Type B pancreatic cell (in vitro differentiated cells): ENCODE measurements around the gene ITGA1. TPM values are rescaled to one million over a fixed set of nuclear protein-coding genes. Genes with fewer than 3 reads are reported as not detected.

Experiments used
- DNase-seq: peaks from one replicate; pipeline ENCODE4 v3.0.0; 2021; ENCODE audit warnings: mixed read lengths; ENCODE audit not compliant: unreplicated experiment; ENCODE audit errors: extremely low spot score
- H3K27ac Mint-ChIP-seq: 2 replicates; pipeline ENCODE4 v1.8.0; 2021; ENCODE audit warnings: mild to moderate bottlenecking, mixed read lengths
- H3K27me3 Mint-ChIP-seq: 2 replicates; pipeline ENCODE4 v1.8.0; 2021; ENCODE audit warnings: mixed read lengths
- H3K36me3 Mint-ChIP-seq: 2 replicates; pipeline ENCODE4 v1.8.0; 2021; ENCODE audit warnings: mixed read lengths
- H3K4me1 Mint-ChIP-seq: one replicate; pipeline ENCODE4 v1.8.0; 2021; ENCODE audit warnings: mixed read lengths; ENCODE audit not compliant: unreplicated experiment
- H3K4me3 Mint-ChIP-seq: 2 replicates; pipeline ENCODE4 v1.8.0; 2021; ENCODE audit warnings: mild to moderate bottlenecking, mixed read lengths
- H3K9me3 Mint-ChIP-seq: 2 replicates; pipeline ENCODE4 v1.8.0; 2021; ENCODE audit warnings: mixed read lengths
- long read RNA-seq: library from polyadenylated mRNA; unstranded; transcript quantifications from one replicate; pipeline ENCODE4 v2.0.0, GENCODE V29; 2020
- total RNA-seq: library from RNA; stranded (reverse); gene quantifications from 2 replicates; pipeline ENCODE4 v1.2.1, GENCODE V29; 2021; ENCODE audit warnings: low replicate concordance
- TF ChIP-seq, protein P1 (sequence below): fragments of 200-600 bp; sonication (generic); conservative IDR thresholded peaks from 2 replicates; pipeline ENCODE4 v1.5.0; 2021; ENCODE audit warnings: antibody characterized with exemption, mild to moderate bottlenecking

Gene ITGA1
- 12.0 and 17.0 TPM in 2 replicates for total RNA-seq
- long read RNA-seq, full-length matches to known transcripts, result 2 of 11 reads
- long read RNA-seq, partial matches to known transcripts, result 7 of 11 reads
- long read RNA-seq, other reads (novel, unspliced or antisense), result 2 of 11 reads

DNA sequence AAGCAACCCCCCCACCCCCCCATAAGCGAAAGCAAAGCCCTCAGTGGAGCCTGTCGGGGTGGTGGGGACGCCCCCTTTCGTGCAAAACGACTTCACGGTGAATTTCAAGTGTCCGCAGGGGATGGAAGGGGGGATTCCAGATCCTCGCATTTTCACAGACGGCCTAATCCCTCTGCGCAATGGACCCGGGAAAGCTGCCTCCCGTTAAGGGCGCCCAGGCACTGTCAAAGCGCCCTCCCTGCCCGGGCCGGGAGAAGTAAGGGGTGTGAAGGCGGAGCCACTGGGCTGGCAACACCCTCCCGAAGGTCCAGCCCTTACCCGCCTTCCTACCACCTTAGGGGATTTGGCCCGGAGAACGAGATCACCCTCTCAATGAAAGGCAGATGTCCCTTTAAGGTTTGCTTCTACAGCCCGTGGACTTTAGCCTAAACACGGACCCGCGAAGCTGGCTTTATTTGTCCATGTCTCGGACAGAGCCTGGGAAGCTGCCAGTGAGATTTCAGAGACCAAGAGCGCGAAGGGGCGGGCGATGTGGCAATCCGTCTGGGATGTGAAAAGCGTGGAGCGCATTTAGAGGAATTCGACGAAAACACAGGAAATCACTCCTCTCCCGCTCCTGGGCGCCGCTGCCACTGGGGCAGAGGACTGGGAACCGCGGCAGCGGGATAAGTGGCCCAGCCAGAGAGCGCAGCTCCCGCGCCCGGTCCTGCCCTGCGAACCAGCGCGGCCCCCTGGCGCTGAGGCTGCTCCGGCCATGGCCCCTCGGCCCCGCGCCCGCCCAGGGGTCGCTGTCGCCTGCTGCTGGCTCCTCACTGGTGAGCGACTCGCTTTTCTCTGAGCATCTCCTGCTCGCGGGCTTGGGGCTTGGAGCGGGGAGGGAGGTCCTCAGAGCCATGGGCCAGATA lies at the start of gene ITGA1, which contains the start of gene PELO:
Gene ITGA1, plus strand, starts transcription at position 317 of the 905 bp plus-strand sequence. Its CDS starts 438 bp downstream, at position 755.
Gene PELO, plus strand, starts transcription at position 317 of the 905 bp plus-strand sequence. CDS start 12,479 bp downstream, outside the sequence.
- TF ChIP-seq, protein P1, sequence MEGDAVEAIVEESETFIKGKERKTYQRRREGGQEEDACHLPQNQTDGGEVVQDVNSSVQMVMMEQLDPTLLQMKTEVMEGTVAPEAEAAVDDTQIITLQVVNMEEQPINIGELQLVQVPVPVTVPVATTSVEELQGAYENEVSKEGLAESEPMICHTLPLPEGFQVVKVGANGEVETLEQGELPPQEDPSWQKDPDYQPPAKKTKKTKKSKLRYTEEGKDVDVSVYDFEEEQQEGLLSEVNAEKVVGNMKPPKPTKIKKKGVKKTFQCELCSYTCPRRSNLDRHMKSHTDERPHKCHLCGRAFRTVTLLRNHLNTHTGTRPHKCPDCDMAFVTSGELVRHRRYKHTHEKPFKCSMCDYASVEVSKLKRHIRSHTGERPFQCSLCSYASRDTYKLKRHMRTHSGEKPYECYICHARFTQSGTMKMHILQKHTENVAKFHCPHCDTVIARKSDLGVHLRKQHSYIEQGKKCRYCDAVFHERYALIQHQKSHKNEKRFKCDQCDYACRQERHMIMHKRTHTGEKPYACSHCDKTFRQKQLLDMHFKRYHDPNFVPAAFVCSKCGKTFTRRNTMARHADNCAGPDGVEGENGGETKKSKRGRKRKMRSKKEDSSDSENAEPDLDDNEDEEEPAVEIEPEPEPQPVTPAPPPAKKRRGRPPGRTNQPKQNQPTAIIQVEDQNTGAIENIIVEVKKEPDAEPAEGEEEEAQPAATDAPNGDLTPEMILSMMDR, result peak; percentile 62
- H3K4me3 Mint-ChIP-seq, result peak within 1 kb of the TSS; percentile 93
- H3K36me3 Mint-ChIP-seq, result no peaks in the 10 kb centered on the region
- peak within 1 kb of the TSS; percentile 55 for H3K27ac Mint-ChIP-seq
- DNase-seq, result peak; percentile 73
- H3K4me1 Mint-ChIP-seq, result peaks cover 15% of the 10 kb centered on the region
- H3K27me3 Mint-ChIP-seq, result peaks cover 50% of the 10 kb centered on the region
- no peaks in the 10 kb centered on the region for H3K9me3 Mint-ChIP-seq

DNA sequence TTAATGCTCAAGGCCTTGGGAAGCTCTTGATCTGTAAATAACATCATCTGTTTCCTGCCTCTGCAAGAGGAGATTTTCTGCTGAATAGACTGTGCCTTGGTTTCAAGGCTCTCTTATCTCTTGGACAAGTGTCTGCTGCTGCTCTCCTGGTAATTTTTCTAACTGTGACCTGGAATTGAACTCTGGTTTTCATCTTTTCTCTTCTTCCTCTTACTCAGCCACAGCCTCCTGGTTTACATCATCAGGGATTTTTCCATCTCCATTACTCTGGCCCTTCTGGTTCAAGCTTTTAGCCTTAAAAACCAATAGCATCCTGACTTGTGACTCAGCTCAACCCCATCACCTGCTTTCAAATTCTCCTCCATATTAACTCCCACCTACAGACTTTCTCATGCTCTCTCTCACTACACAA lies 49.6 kb upstream of the ITGA1 start:
- peaks cover 3% of the 10 kb centered on the region for H3K27me3 Mint-ChIP-seq
- TF ChIP-seq, protein P1, result no peak
- no peak overlapping the region for H3K4me3 Mint-ChIP-seq
- H3K36me3 Mint-ChIP-seq, result no peaks in the 10 kb centered on the region
- H3K27ac Mint-ChIP-seq, result no peak overlapping the region
- no peaks in the 10 kb centered on the region for H3K9me3 Mint-ChIP-seq
- DNase-seq, result no peak
- no peaks in the 10 kb centered on the region for H3K4me1 Mint-ChIP-seq

DNA sequence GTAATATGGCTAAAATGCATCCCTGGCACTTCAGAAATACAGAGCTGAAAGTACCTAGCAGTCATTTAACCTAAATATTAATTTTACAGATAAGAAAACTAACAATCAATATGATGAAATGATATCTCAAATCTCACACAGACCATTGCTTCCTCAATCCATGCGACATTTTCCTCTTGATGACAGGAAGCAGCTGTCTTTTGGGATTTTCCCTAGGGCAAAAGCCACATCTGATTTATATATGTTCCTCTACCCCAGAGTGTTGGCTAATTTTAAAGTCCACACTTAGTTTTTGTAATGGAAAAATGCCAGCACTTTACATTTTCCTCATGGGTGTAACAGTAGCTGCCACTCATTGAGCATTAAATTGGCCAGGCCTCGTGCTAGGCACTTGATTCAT lies 47.7 kb upstream of the ITGA1 start:
- TF ChIP-seq, protein P1, result no peak
- Mint-ChIP-seq H3K36me3 (no peaks in the 10 kb centered on the region), H3K27me3 (peaks cover 3% of the 10 kb centered on the region), H3K9me3 (no peaks in the 10 kb centered on the region), H3K4me1 (peaks cover 4% of the 10 kb centered on the region), H3K27ac (no peak overlapping the region), H3K4me3 (no peak overlapping the region)
- DNase-seq, result no peak

DNA sequence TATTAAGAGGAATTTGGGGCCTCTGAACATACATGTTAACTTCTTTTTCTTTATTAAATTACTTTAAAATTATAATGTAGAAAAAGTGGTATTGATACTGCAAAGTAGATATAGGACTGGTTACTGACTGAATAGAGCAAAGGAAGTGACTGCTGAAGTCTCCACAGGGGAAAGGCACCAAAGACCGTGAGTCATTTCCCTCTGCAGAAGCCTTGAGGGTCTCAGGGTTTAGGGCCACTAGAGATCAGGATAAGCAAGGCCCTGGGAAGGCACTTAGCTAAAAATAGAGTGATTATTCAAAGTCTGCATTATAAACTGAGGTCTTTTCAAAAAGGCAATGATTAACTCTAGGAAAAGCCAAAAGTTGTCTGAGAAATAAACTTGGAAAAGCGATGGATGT lies 44.7 kb upstream of the ITGA1 start:
- DNase-seq, result no peak
- TF ChIP-seq, protein P1, result no peak
- Mint-ChIP-seq H3K4me1 (peaks cover 4% of the 10 kb centered on the region), H3K27ac (no peak overlapping the region), H3K27me3 (peaks cover 3% of the 10 kb centered on the region), H3K4me3 (no peak overlapping the region), H3K9me3 (no peaks in the 10 kb centered on the region), H3K36me3 (no peaks in the 10 kb centered on the region)

DNA sequence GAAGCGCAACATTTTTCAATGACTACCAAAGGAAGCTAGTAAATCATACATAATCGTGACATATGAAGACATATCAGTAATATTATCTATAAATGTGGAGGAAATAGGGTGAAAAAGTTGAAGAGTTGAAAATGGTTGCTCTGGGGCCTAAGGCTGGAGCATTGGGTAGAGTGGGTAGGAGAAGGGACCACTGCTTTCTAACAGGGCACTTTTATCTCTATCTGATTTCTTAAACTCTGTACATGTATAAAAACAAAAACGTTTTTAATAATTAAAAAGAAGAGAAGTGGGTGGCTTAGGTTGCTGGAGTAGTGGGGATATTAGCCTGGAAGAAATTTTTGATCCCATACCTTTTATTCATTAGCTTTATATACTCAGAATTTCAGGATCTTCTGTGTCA lies 44.2 kb upstream of the ITGA1 start:
- peaks cover 4% of the 10 kb centered on the region for H3K4me1 Mint-ChIP-seq
- TF ChIP-seq, protein P1, result no peak
- no peaks in the 10 kb centered on the region for H3K9me3 Mint-ChIP-seq
- H3K27ac Mint-ChIP-seq, result no peak overlapping the region
- H3K4me3 Mint-ChIP-seq, result no peak overlapping the region
- peaks cover 3% of the 10 kb centered on the region for H3K27me3 Mint-ChIP-seq
- no peaks in the 10 kb centered on the region for H3K36me3 Mint-ChIP-seq
- no peak for DNase-seq
